ENCODE data around the gene STKLD1. TPM values are rescaled to one million over a fixed set of nuclear protein-coding genes. Genes with fewer than 3 reads are reported as not detected.
"Not testable (repeated sequence)": the region's sequence is repeated elsewhere in the genome, so short reads cannot be mapped to it uniquely, and the experiment has no call there.

STKLD1 gene
- total and polyA plus RNA-seq, 3 experiments from 2014 or later: 0.24 to 0.91 (median 0.75) TPM

GRCh38 chr9:133440874-133441273, 64.7 kb downstream of the STKLD1 start:
- Histone ChIP-seq H3K4me1 (ENCODE audit: insufficient read depth, low read length) (no peaks in the 10 kb centered on the region), H3K27ac (ENCODE audit: low read depth, low read length) (no peak overlapping the region), H3K27me3 (ENCODE audit: insufficient read depth, low read length, poor library complexity, severe bottlenecking) (no peaks in the 10 kb centered on the region), H3K9me3 (ENCODE audit: low read length) (no peaks in the 10 kb centered on the region), H3K4me3 (ENCODE audit: low read length) (no peak overlapping the region), H3K36me3 (ENCODE audit: insufficient read depth, low read length) (no peaks in the 10 kb centered on the region)
- Mint-ChIP-seq H3K4me3 (no peak overlapping the region), H3K9me3 (no peaks in the 10 kb centered on the region), H3K27ac (peak overlapping the region in 1 of 8 donors; percentile 23), H3K27me3 (peaks cover 1 to 5% of the 10 kb centered on the region in 2 donors), H3K4me1 (no peaks in the 10 kb centered on the region), H3K36me3 (no peaks in the 10 kb centered on the region)
- CTCF ChIA-PET: no interaction called here
- no peak for DNase-seq
- POLR2A ChIA-PET: no interaction called here

- Mint-ChIP-seq H3K27ac (no peak overlapping the region), H3K36me3 (no peaks in the 10 kb centered on the region), H3K4me1 (no peaks in the 10 kb centered on the region), H3K27me3 (peaks cover 6 to 10% of the 10 kb centered on the region in 2 donors), H3K9me3 (no peaks in the 10 kb centered on the region), H3K4me3 (no peak overlapping the region)
- H3K27me3 ChIP-seq (ENCODE audit: insufficient read depth, low read length, poor library complexity, severe bottlenecking): no peaks in the 10 kb centered on the region
- no peaks in the 10 kb centered on the region for H3K9me3 ChIP-seq (ENCODE audit: low read length)
- no peaks in the 10 kb centered on the region for H3K4me1 ChIP-seq (ENCODE audit: insufficient read depth, low read length)
- DNase-seq: no peak
- POLR2A ChIA-PET: no interaction called here
- H3K27ac ChIP-seq (ENCODE audit: low read depth, low read length): no peak overlapping the region
- CTCF ChIA-PET: no interaction called here
- H3K36me3 ChIP-seq (ENCODE audit: insufficient read depth, low read length): no peaks in the 10 kb centered on the region
- H3K4me3 ChIP-seq (ENCODE audit: low read length): no peak overlapping the region
Measured at GRCh38 chr9:133441571-133441970, 65.4 kb downstream of the STKLD1 start.

- Mint-ChIP-seq H3K27me3 (peaks cover 9 to 10% of the 10 kb centered on the region in 2 donors), H3K4me1 (no peaks in the 10 kb centered on the region), H3K36me3 (no peaks in the 10 kb centered on the region), H3K27ac (no peak overlapping the region), H3K4me3 (no peak overlapping the region), H3K9me3 (no peaks in the 10 kb centered on the region)
- no peaks in the 10 kb centered on the region for H3K27me3 ChIP-seq (ENCODE audit: insufficient read depth, low read length, poor library complexity, severe bottlenecking)
- POLR2A ChIA-PET: no interaction called here
- H3K9me3 ChIP-seq (ENCODE audit: low read length): no peaks in the 10 kb centered on the region
- H3K4me1 ChIP-seq (ENCODE audit: insufficient read depth, low read length): no peaks in the 10 kb centered on the region
- CTCF ChIA-PET: no interaction called here
- H3K36me3 ChIP-seq (ENCODE audit: insufficient read depth, low read length): no peaks in the 10 kb centered on the region
- DNase-seq: no peak
- no peak overlapping the region for H3K4me3 ChIP-seq (ENCODE audit: low read length)
- H3K27ac ChIP-seq (ENCODE audit: low read depth, low read length): no peak overlapping the region
Measured at GRCh38 chr9:133443248-133443647, 67.1 kb downstream of the STKLD1 start.

GRCh38 chr9:133443982-133444381, 67.8 kb downstream of the STKLD1 start:
- no peak overlapping the region for H3K4me3 ChIP-seq (ENCODE audit: low read length)
- Mint-ChIP-seq H3K27me3 (peaks cover 9 to 10% of the 10 kb centered on the region in 2 donors), H3K27ac (no peak overlapping the region), H3K9me3 (no peaks in the 10 kb centered on the region), H3K36me3 (no peaks in the 10 kb centered on the region), H3K4me3 (no peak overlapping the region), H3K4me1 (no peaks in the 10 kb centered on the region)
- no peak overlapping the region for H3K27ac ChIP-seq (ENCODE audit: low read depth, low read length)
- POLR2A ChIA-PET: no interaction called here
- H3K27me3 ChIP-seq (ENCODE audit: insufficient read depth, low read length, poor library complexity, severe bottlenecking): no peaks in the 10 kb centered on the region
- DNase-seq: no peak
- CTCF ChIA-PET: no interaction called here
- H3K4me1 ChIP-seq (ENCODE audit: insufficient read depth, low read length): no peaks in the 10 kb centered on the region
- no peaks in the 10 kb centered on the region for H3K36me3 ChIP-seq (ENCODE audit: insufficient read depth, low read length)
- no peaks in the 10 kb centered on the region for H3K9me3 ChIP-seq (ENCODE audit: low read length)

- H3K27me3 ChIP-seq (ENCODE audit: insufficient read depth, low read length, poor library complexity, severe bottlenecking): no peaks in the 10 kb centered on the region
- H3K4me1 ChIP-seq (ENCODE audit: insufficient read depth, low read length): no peaks in the 10 kb centered on the region
- Mint-ChIP-seq H3K27me3 (peaks cover 9 to 10% of the 10 kb centered on the region in 2 donors), H3K36me3 (no peaks in the 10 kb centered on the region), H3K4me3 (no peak overlapping the region), H3K4me1 (no peaks in the 10 kb centered on the region), H3K9me3 (no peaks in the 10 kb centered on the region), H3K27ac (no peak overlapping the region)
- no peak for DNase-seq
- POLR2A ChIA-PET: no interaction called here
- no peaks in the 10 kb centered on the region for H3K9me3 ChIP-seq (ENCODE audit: low read length)
- CTCF ChIA-PET: no interaction called here
- H3K36me3 ChIP-seq (ENCODE audit: insufficient read depth, low read length): no peaks in the 10 kb centered on the region
- H3K4me3 ChIP-seq (ENCODE audit: low read length): no peak overlapping the region
- H3K27ac ChIP-seq (ENCODE audit: low read depth, low read length): no peak overlapping the region
Measured at GRCh38 chr9:133445293-133445969, 69.3 kb downstream of the STKLD1 start.

- no peaks in the 10 kb centered on the region for H3K36me3 ChIP-seq (ENCODE audit: insufficient read depth, low read length)
- no peaks in the 10 kb centered on the region for H3K4me1 ChIP-seq (ENCODE audit: insufficient read depth, low read length)
- H3K4me3 ChIP-seq (ENCODE audit: low read length): no peak overlapping the region
- no peak for DNase-seq
- POLR2A ChIA-PET: no interaction called here
- Mint-ChIP-seq H3K4me3 (no peak overlapping the region), H3K4me1 (no peaks in the 10 kb centered on the region), H3K27ac (no peak overlapping the region), H3K36me3 (no peaks in the 10 kb centered on the region), H3K9me3 (no peaks in the 10 kb centered on the region), H3K27me3 (peaks cover 9 to 10% of the 10 kb centered on the region in 2 donors)
- CTCF ChIA-PET: no interaction called here
- no peak overlapping the region for H3K27ac ChIP-seq (ENCODE audit: low read depth, low read length)
- H3K27me3 ChIP-seq (ENCODE audit: insufficient read depth, low read length, poor library complexity, severe bottlenecking): no peaks in the 10 kb centered on the region
- H3K9me3 ChIP-seq (ENCODE audit: low read length): no peaks in the 10 kb centered on the region
Measured at GRCh38 chr9:133448487-133448972, 72.4 kb downstream of the STKLD1 start.

- Histone ChIP-seq H3K27me3 (ENCODE audit: insufficient read depth, low read length, poor library complexity, severe bottlenecking) (no peaks in the 10 kb centered on the region), H3K36me3 (ENCODE audit: insufficient read depth, low read length) (no peaks in the 10 kb centered on the region), H3K4me1 (ENCODE audit: insufficient read depth, low read length) (no peaks in the 10 kb centered on the region), H3K9me3 (ENCODE audit: low read length) (no peaks in the 10 kb centered on the region), H3K4me3 (ENCODE audit: low read length) (no peak overlapping the region), H3K27ac (ENCODE audit: low read depth, low read length) (no peak overlapping the region)
- H3K9me3 Mint-ChIP-seq: no peaks in the 10 kb centered on the region
- H3K36me3 Mint-ChIP-seq: no peaks in the 10 kb centered on the region
- H3K27ac Mint-ChIP-seq: no peak overlapping the region
- no peak for DNase-seq
- peaks cover 8 to 10% of the 10 kb centered on the region in 2 donors for H3K27me3 Mint-ChIP-seq
- CTCF ChIA-PET: no interaction called here
- POLR2A ChIA-PET: no interaction called here
- H3K4me3 Mint-ChIP-seq: no peak overlapping the region
- no peaks in the 10 kb centered on the region for H3K4me1 Mint-ChIP-seq
Measured at GRCh38 chr9:133449760-133450159, 73.6 kb downstream of the STKLD1 start.

GRCh38 chr9:133451865-133452264, 75.7 kb downstream of the STKLD1 start:
- H3K27me3 Mint-ChIP-seq; POLR2A ChIA-PET; DNase-seq; H3K9me3 ChIP-seq (ENCODE audit: low read length); H3K9me3 Mint-ChIP-seq; H3K4me1 ChIP-seq (ENCODE audit: insufficient read depth, low read length); H3K27me3 ChIP-seq (ENCODE audit: insufficient read depth, low read length, poor library complexity, severe bottlenecking); CTCF ChIA-PET; H3K36me3 Mint-ChIP-seq; H3K4me3 Mint-ChIP-seq; H3K4me1 Mint-ChIP-seq; H3K27ac Mint-ChIP-seq; H3K27ac ChIP-seq (ENCODE audit: low read depth, low read length); H3K36me3 ChIP-seq (ENCODE audit: insufficient read depth, low read length); H3K4me3 ChIP-seq (ENCODE audit: low read length): not testable (repeated sequence)

- no peak overlapping the region for H3K4me3 ChIP-seq (ENCODE audit: low read length)
- POLR2A ChIA-PET: no interaction called here
- Mint-ChIP-seq H3K36me3 (no peaks in the 10 kb centered on the region), H3K9me3 (no peaks in the 10 kb centered on the region), H3K27me3 (no peaks in the 10 kb centered on the region), H3K4me3 (no peak overlapping the region), H3K4me1 (no peaks in the 10 kb centered on the region), H3K27ac (no peak overlapping the region)
- H3K27ac ChIP-seq (ENCODE audit: low read depth, low read length): no peak overlapping the region
- H3K27me3 ChIP-seq (ENCODE audit: insufficient read depth, low read length, poor library complexity, severe bottlenecking): no peaks in the 10 kb centered on the region
- CTCF ChIA-PET: no interaction called here
- H3K4me1 ChIP-seq (ENCODE audit: insufficient read depth, low read length): no peaks in the 10 kb centered on the region
- H3K9me3 ChIP-seq (ENCODE audit: low read length): no peaks in the 10 kb centered on the region
- no peak for DNase-seq
- no peaks in the 10 kb centered on the region for H3K36me3 ChIP-seq (ENCODE audit: insufficient read depth, low read length)
Measured at GRCh38 chr9:133452562-133452961, 76.4 kb downstream of the STKLD1 start.

All from CD8-positive, alpha-beta memory T cell (primary cell).